GM12878 (cell line): ENCODE results near the gene RABL6. TPM values are rescaled to one million over a fixed set of nuclear protein-coding genes. Genes with fewer than 3 reads are reported as not detected.
"Not testable (repeated sequence)": the region's sequence is repeated elsewhere in the genome, so short reads cannot be mapped to it uniquely, and the experiment has no call there.

Experiments
- ATAC-seq: fragments of 200-7000 bp; cut with Tn5 transposase; 3 replicates; pipeline ENCODE4 v1.9.1; 2020; ENCODE audit warnings: mild to moderate bottlenecking, moderate library complexity
- BruUV-seq: library from RNA; stranded (reverse); fragments of 400-500 nt; replicated peaks from 2 replicates; lab custom pipeline; 2021; lab: Mats Ljungman, UMichigan
- CTCF ChIA-PET: fragments of 300-600 bp; sonication (Branson Sonifier 250); formaldehyde crosslinking; extraction: SDS; loops from one replicate; lab custom pipeline; 2021; ENCODE audit warnings: inconsistent platforms; lab: Yijun Ruan, JAX
- POLR2A ChIA-PET: fragments of 350-600 bp; formaldehyde crosslinking; extraction: SDS; loops from one replicate; lab custom pipeline; 2021; ENCODE audit warnings: inconsistent platforms; lab: Charles Lee
- RAD21 ChIA-PET: fragments of 300-600 bp; sonication (Branson Sonifier 250); formaldehyde crosslinking; loops from one replicate; lab custom pipeline; 2023; ENCODE audit warnings: antibody characterized with exemption; ENCODE audit not compliant: unreplicated experiment; lab: Charles Lee
- SMC1A ChIA-PET: fragments of 300-600 bp; sonication (Branson Sonifier 250); formaldehyde crosslinking; loops from one replicate; lab custom pipeline; 2023; ENCODE audit not compliant: unreplicated experiment, uncharacterized antibody; lab: Charles Lee
- DNase-seq: peaks from one replicate; pipeline ENCODE4 v3.0.0-alpha.2; 2011; ENCODE audit warnings: low read depth, low spot score
- FAIRE-seq: peaks from 3 replicates; lab custom pipeline; 2011; peaks lifted over from hg19 to GRCh38; lab: Jason Lieb, UNC
- H2AFZ ChIP-seq: 2 replicates; pipeline ENCODE4 v1.6.0; 2011; ENCODE audit warnings: low read depth, low read length, control low read depth; ENCODE audit not compliant: control insufficient read depth
- H3K27ac ChIP-seq: 2 replicates; pipeline ENCODE4 v1.5.1; 2011; ENCODE audit warnings: control low read depth; ENCODE audit not compliant: control insufficient read depth, insufficient read depth
- H3K27me3 ChIP-seq, 2 experiments: replicated peaks in 1 of 2; 2 replicates each; pipeline versions ENCODE4 v1.6.0 to v1.6.1; 2011; ENCODE audit warnings: low read length in 1 of 2; ENCODE audit not compliant: control insufficient read depth in 2 of 2, insufficient read depth in 2 of 2
- H3K36me3 ChIP-seq, 2 experiments: 2 replicates each; pipeline ENCODE4 v1.5.1; 2011; ENCODE audit warnings: low read length in 1 of 2; ENCODE audit not compliant: control insufficient read depth in 2 of 2, insufficient read depth in 2 of 2
- H3K4me1 ChIP-seq: 2 replicates; pipeline ENCODE4 v1.6.1; 2011; ENCODE audit warnings: mild to moderate bottlenecking, low read length, moderate library complexity, mixed read lengths; ENCODE audit not compliant: control insufficient read depth, insufficient read depth
- H3K4me2 ChIP-seq: 2 replicates; pipeline ENCODE4 v1.6.0; 2011; ENCODE audit warnings: control low read depth; ENCODE audit not compliant: control insufficient read depth, insufficient read depth
- H3K4me3 ChIP-seq: fragments of 200-600 bp; sonication (generic); 2 replicates; pipeline ENCODE4 v1.5.1; 2016
- H3K79me2 ChIP-seq: 2 replicates; pipeline ENCODE4 v1.6.0; 2011; ENCODE audit warnings: low read length; ENCODE audit not compliant: control insufficient read depth, insufficient read depth
- H3K9ac ChIP-seq: 2 replicates; pipeline ENCODE4 v1.8.0; 2011; ENCODE audit warnings: low read length, control low read depth, mixed read lengths; ENCODE audit not compliant: control insufficient read depth, insufficient read depth
- H3K9me3 ChIP-seq: replicated peaks from 3 replicates; pipeline ENCODE4 v1.5.1; 2011; ENCODE audit warnings: mild to moderate bottlenecking, low read length; ENCODE audit not compliant: control insufficient read depth, insufficient read depth
- H4K20me1 ChIP-seq: 2 replicates; pipeline ENCODE4 v1.6.0; 2011; ENCODE audit not compliant: control insufficient read depth, insufficient read depth
- MEF2B ChIP-seq: fragments of 450-650 bp; IDR thresholded peaks from 2 replicates; pipeline ENCODE4 v1.6.1; 2018; ENCODE audit warnings: mild to moderate bottlenecking, moderate library complexity; ENCODE audit not compliant: partially characterized antibody, poor library complexity, severe bottlenecking
- SKIL ChIP-seq: fragments of 450-650 bp; IDR thresholded peaks from 2 replicates; pipeline ENCODE4 v1.6.1; 2017; ENCODE audit warnings: mild to moderate bottlenecking, low read depth, inconsistent platforms; ENCODE audit not compliant: poor library complexity, severe bottlenecking
- ZBTB33 ChIP-seq: fragments of 450-650 bp; IDR thresholded peaks from 2 replicates; pipeline ENCODE4 v1.6.1; 2017; ENCODE audit warnings: mild to moderate bottlenecking
- WGBS: methylation state at CpG from one replicate; pipeline ENCODE4 v1.1.6; 2016; ENCODE audit warnings: low lambda C conversion rate; ENCODE audit not compliant: insufficient replicate concordance, insufficient coverage; ENCODE audit errors: missing lambda C conversion rate; 5-methylcytosine and 5-hydroxymethylcytosine counted together
- in situ Hi-C: fragments of 300-500 bp; cut with MboI; formaldehyde crosslinking; loops from 9 replicates; pipeline ENCODE4 v1.14.3; 2018; ENCODE audit warnings: mixed read lengths
- intact Hi-C: fragments of 100-400 bp; cut with micrococcal nuclease; formaldehyde crosslinking; loops from one replicate; pipeline ENCODE4 v1.14.2; 2022; ENCODE audit not compliant: unreplicated experiment
- polyA plus RNA-seq, 11 experiments: library from polyadenylated mRNA; depleted of rRNA in 4 of 11; unstranded in 6 of 11; stranded (reverse) in 5 of 11; fragments of >200 nt; fragmentation: Nextera tagmentation in 4 of 11; fragmentation: Illumina TruSeq in 1 of 11; extraction: Ambion mirVana in 4 of 11; extraction: Trizol in 1 of 11; gene quantifications; 1 replicate in 1 of 11; 2 replicates in 10 of 11; pipeline versions ENCODE4 v1.2.1 to v1.2.3, GENCODE V29; 2011 to 2016; ENCODE audit warnings: inconsistent platforms in 2 of 11, missing spikeins in 2 of 11, low read depth in 1 of 11
- total RNA-seq, 4 experiments: library from RNA; depleted of rRNA in 3 of 4; stranded (reverse); fragments of >200 nt in 3 of 4; fragmentation: Illumina TruSeq in 1 of 4; extraction: Trizol in 1 of 4; gene quantifications; 2 replicates each; pipeline versions ENCODE4 v1.2.1 to v1.2.3, GENCODE V29; 2013 to 2021

Gene RABL6
- total and polyA plus RNA-seq, 10 of the 15 experiments (the other 5 are each of a cell fraction or from before 2014, with no cell fraction given): 1.4 to 134 (median 42.7) TPM

- TF ChIP-seq SKIL (no peak), MEF2B (no peak), ZBTB33 (no peak)
- TF ChIP-seq, all 136 proteins: peak for 0
Measured at GRCh38 chr9:136837146-136837855, 29.6 kb downstream of the RABL6 start (continued).

DNA sequence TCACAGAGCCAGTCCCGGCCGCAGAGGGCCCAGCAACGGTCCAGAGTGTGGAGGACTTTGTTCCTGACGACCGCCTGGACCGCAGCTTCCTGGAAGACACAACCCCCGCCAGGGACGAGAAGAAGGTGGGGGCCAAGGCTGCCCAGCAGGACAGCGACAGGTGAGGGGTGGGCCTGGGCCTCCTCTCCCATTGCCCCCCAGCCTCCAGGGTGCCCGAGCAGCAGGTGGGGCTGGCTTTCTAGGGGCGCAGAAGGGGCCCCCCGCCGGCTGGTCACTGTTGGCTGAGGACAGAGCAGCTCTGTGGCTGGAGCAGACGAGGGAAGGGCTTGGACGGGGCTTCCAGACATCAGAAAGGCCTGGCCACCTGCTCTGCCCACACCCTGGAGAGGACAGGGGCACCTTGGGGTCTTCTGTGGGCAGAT is 30.1 kb downstream of the RABL6 start:
- FAIRE-seq, BruUV-seq, DNase-seq, H3K27me3 ChIP-seq, POLR2A ChIA-PET, H3K4me1 ChIP-seq, H3K9ac ChIP-seq, RAD21 ChIA-PET, ATAC-seq, in situ Hi-C loops, intact Hi-C loops, H3K4me3 ChIP-seq, H3K9me3 ChIP-seq, H3K36me3 ChIP-seq, H2AFZ ChIP-seq, H3K27ac ChIP-seq, SMC1A ChIA-PET, H3K4me2 ChIP-seq, H4K20me1 ChIP-seq, H3K79me2 ChIP-seq, CTCF ChIA-PET: not testable (repeated sequence)
- 92% methylated on average over 13 of the region's 15 CpGs for WGBS
